LHCN-M2 (cell line): ENCODE measurements around the gene RTL9. TPM values are rescaled to one million over a fixed set of nuclear protein-coding genes. Genes with fewer than 3 reads are reported as not detected.
"Not testable (repeated sequence)": the region's sequence is repeated elsewhere in the genome, so short reads cannot be mapped to it uniquely, and the experiment has no call there.

Source experiments
- DNase-seq: peaks from one replicate; pipeline ENCODE4 v3.0.0-alpha.2; 2012; ENCODE audit warnings: low read depth
- polyA plus RNA-seq: library from polyadenylated mRNA; unstranded; fragments of >200 nt; gene quantifications from one replicate; pipeline ENCODE4 v1.2.1, GENCODE V29; 2012; ENCODE audit warnings: missing spikeins
- total RNA-seq: library from RNA; depleted of rRNA; stranded (reverse); fragments of >200 nt; gene quantifications from 2 replicates; pipeline ENCODE4 v1.2.3, GENCODE V29; 2014; rRNA removed

Gene RTL9
- 0.11 and 0.13 TPM in 2 replicates for total RNA-seq
- 0.09 TPM for polyA plus RNA-seq

- DNase-seq, result no peak
Observed at GRCh38 chrX:110358548-110358947, at the start of gene RTL9. Gene RTL9 (plus strand): TSS chrX:110358848. CDS start chrX:110450618, 91,770 bp downstream.

- no peak for DNase-seq
Observed at GRCh38 chrX:110310000-110310790, 48.5 kb upstream of the RTL9 start.

- DNase-seq, result peak; percentile 49
Observed at GRCh38 chrX:110310896-110311295, 47.8 kb upstream of the RTL9 start.

DNA sequence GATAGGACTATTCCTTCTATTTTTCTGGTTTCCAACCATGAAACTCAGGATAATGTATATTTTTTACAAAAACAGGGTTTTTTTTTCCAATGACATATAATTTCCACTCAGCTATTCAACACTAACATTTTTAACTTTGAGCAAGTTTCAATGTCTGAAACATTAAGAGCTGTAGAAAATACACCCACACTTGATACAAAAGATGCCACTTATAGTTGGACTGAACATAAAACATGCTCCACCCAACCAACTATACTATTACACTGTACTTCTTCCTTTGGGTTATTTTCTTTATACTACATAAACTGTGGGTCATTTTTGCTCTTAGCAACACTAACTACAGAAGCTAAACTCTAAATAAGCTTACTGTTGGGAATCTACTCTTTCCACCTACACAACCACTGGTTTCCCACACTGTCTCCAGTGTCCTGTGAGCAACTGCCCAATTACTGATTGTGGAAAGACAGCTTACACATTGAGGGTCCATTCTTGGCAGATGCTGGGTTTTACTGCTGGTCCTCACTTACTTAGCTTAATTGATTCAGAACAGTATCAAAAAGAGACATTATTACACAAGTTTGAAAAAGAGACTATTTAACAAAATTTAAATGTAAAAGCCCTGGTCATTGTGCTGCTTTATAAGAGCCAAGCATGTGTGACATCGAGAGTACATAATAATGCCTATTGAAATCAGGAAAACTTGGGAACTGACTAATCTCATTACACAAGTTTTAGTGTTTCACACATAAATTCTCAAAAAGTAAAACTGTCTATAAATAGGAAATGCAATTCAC is 47.0 kb upstream of the RTL9 start:
- DNase-seq, result no peak

DNA sequence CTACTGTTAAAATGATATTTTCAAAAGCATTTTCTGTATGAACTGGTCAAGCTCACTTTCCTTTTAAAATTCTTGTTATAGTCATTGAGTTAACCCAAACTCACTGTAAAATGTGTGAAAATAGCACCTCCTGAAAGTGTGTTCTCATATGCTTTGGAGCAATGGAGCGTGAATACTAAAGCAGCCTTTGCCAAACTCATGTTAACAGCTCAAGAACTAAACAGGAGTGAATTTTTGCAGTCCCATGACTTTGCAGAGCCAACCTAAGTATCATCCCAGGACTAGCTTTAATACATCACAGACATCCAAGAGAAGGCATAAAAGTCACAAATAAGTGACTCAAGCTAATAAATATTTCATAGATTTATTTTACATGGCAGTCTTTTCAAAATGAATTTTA is 43.1 kb upstream of the RTL9 start:
- no peak for DNase-seq

DNA sequence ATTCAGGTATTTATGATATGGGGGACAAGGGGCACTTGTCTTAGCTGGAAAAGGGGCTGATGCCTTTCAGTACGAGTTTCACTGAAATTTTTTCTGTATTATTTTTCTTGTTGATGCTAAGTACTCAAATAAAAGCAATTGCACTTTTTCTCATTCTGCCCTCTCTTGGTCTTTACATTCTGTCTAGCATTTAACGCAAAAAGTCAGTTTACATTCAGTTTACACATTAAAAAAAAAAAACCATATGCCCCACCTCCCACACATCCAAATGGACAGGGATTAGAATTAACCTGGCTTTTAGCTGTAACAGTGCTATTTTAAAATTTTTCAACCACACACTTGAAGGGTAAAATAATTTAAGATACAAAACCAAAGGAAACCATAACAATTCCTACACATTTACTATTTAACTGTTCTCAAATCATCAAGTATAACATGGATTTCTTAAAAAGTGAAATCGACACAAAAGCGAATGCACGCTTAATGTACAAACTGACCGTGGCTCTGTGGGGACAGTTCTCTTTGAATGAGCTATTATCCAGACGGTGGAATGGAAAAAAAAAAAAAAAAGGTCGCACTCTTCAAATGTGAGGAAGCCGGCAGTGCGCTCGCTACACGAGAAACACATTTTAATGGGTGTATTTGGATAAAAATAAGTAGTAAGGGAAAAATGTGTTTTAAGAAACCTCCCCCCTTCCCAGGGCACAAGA is 42.1 kb upstream of the RTL9 start:
- no peak for DNase-seq

DNA sequence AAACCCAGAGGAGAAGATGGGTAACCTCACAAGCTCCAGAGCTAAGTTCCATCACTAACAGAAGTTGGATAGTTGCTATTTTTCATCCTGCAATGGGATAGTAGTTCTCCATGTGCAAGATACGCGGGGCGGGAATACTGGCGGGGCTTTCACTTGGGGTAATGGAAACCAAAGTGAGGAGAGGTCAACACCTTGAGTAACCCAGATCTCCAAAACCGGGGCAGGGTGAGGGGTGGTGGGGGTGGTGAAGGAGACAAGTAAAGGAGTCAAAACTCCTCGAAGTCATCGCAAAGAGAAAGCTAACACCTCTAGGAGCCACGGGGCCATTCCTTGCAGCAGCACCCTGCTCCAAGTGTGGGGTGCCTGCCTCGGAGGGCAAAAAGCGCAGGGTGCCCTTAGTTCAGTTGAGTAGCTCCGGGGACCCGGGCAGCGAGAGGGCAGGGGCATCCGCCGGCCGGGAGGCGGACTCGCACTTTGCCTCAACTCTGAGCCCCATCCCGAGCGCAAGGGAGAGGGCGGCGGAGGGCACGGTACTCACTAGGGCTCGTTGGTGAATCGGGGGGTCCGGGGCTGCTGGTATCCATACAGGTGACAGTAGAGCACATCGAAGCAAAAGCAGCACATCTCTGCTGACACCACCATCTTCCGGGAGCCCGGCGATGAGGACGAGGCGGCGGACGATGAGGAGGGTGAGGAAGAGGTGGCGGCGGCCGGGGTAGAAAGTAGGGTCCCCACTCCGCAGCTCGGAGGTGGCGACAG is 41.4 kb upstream of the RTL9 start:
- DNase-seq, result no peak

GRCh38 chrX:110317820-110318663 is 40.6 kb upstream of the RTL9 start, which contains the start of gene AMMECR1:
Gene AMMECR1 (minus strand): TSS chrX:110318085. CDS start chrX:110318071, 14 bp downstream.
- DNase-seq, result peak; percentile 77

- DNase-seq, result no peak
Observed at GRCh38 chrX:110318664-110318968, 40.0 kb upstream of the RTL9 start.

GRCh38 chrX:110320381-110320987 is 38.2 kb upstream of the RTL9 start:
- no peak for DNase-seq

GRCh38 chrX:110321081-110321480 is 37.6 kb upstream of the RTL9 start:
- no peak for DNase-seq

DNA sequence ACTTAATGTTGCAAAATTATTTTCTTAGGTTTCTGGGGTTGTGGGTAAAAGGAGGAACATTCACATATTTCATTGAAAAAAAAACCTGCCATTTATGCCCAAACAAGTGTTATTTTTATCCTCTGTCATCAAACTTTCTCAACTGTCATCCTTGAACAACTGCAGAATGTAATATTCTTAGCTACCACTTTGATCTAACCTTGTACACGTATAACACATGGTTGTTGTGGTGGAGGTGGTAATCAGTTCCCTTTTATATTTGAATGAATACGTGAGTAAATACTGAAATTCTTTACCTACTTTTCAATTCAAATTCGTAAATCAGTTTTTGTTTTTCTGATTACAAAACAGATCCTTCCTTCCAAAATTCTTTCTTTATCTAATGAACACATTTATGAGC is 37.0 kb upstream of the RTL9 start:
- DNase-seq, result no peak

- no peak for DNase-seq
Observed at GRCh38 chrX:110322603-110323002, 36.0 kb upstream of the RTL9 start.

GRCh38 chrX:110326712-110327111 is 31.9 kb upstream of the RTL9 start:
- DNase-seq, result no peak

DNA sequence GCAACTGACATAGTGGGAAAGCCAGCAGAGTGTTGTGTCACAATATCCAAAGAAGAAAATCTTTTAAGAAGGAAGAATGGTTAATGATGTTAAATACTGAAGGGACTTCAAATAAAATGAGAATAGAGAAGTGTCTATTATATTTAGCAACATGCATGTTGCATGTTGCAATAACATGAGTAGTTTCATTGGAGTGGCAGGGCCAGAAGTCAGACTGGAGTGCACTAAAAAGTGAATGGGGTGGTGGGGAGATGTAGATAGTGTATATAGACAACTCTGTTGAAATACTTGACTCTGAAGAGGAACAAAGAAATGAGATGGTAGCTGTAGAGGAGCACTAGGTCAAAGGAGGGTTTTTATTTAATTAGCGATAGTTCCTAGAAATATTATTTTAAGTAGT is 31.3 kb upstream of the RTL9 start:
- no peak for DNase-seq

DNA sequence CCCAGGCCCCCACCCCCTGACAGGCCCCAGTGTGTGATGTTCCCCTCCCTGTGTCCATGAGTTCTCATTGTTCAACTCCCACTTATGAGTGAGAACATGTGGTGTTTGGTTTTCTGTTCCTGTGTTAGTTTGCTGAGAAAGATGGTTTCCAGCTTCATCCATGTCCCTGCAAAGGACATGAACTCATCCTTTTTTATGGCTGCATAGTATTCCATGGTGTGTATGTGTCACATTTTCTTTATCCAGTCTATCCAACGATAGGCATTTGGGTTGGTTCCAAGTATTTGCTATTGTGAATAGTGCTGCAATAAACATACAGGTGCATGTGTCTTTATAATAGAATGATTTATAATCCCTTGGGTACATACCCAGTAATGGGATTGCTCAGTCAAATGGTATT is 30.0 kb upstream of the RTL9 start:
- DNase-seq, result not testable (repeated sequence)

DNA sequence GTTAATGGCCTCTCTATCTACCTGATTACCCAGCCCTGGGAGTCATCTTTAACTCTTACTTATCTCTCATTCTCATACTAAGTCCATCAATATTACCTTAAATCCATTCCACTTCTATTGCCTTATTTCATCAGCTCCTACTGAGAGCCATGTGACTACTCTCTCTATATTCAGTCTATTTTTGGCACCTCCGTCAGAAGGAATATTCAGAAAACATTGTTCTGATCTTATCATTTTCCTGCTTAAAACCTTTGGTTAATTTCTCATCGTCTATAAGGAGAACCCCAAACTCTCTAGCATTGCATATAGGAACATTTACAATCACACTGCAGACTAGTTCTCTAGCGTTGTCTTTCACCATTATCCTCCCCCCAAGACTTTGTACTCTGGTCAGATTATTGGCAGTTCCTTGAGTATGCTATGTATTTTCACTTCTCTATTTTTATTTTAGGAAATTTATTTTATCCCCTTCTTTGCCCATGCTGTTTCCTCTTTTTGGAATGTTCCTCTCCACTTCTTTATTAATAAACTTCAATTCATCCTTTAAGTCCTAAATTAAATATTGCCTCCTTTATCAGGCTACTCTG is 27.1 kb upstream of the RTL9 start:
- no peak for DNase-seq

GRCh38 chrX:110333458-110333857 is 25.2 kb upstream of the RTL9 start:
- DNase-seq, result not testable (repeated sequence)

- DNase-seq, result no peak
Observed at GRCh38 chrX:110338935-110339334, 19.7 kb upstream of the RTL9 start.
